ENCODE measurements around the gene PSMA7. TPM values are rescaled to one million over a fixed set of nuclear protein-coding genes. Genes with fewer than 3 reads are reported as not detected.

PSMA7 gene
- total and polyA plus RNA-seq, 4 donors = 109 to 342 (median 196) TPM

DNA sequence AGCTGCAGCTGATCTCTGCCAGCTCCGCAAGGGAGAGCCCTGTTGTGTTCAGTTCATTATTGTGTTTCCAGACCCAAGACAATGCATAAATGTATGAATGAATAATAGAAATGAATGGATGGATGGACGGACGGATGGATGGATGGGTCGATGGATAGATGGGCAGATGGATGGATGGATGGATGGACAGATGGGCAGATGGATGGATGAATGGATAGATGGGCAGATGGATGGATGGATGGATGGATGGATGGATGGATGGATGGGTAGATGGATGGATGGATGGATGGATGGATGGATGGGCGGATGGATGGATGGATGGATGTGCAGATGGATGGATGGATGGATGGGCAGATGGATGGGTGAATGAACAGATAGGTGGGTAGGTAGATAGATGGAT lies 37.6 kb downstream of the PSMA7 start (continued):
- TF ChIP-seq, protein P1, sequence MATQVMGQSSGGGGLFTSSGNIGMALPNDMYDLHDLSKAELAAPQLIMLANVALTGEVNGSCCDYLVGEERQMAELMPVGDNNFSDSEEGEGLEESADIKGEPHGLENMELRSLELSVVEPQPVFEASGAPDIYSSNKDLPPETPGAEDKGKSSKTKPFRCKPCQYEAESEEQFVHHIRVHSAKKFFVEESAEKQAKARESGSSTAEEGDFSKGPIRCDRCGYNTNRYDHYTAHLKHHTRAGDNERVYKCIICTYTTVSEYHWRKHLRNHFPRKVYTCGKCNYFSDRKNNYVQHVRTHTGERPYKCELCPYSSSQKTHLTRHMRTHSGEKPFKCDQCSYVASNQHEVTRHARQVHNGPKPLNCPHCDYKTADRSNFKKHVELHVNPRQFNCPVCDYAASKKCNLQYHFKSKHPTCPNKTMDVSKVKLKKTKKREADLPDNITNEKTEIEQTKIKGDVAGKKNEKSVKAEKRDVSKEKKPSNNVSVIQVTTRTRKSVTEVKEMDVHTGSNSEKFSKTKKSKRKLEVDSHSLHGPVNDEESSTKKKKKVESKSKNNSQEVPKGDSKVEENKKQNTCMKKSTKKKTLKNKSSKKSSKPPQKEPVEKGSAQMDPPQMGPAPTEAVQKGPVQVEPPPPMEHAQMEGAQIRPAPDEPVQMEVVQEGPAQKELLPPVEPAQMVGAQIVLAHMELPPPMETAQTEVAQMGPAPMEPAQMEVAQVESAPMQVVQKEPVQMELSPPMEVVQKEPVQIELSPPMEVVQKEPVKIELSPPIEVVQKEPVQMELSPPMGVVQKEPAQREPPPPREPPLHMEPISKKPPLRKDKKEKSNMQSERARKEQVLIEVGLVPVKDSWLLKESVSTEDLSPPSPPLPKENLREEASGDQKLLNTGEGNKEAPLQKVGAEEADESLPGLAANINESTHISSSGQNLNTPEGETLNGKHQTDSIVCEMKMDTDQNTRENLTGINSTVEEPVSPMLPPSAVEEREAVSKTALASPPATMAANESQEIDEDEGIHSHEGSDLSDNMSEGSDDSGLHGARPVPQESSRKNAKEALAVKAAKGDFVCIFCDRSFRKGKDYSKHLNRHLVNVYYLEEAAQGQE (IDR thresholded peaks at IDR 0.05) = no peak
- TF ChIP-seq RAD21 (IDR thresholded peaks at IDR 0.05) = no peak

DNA sequence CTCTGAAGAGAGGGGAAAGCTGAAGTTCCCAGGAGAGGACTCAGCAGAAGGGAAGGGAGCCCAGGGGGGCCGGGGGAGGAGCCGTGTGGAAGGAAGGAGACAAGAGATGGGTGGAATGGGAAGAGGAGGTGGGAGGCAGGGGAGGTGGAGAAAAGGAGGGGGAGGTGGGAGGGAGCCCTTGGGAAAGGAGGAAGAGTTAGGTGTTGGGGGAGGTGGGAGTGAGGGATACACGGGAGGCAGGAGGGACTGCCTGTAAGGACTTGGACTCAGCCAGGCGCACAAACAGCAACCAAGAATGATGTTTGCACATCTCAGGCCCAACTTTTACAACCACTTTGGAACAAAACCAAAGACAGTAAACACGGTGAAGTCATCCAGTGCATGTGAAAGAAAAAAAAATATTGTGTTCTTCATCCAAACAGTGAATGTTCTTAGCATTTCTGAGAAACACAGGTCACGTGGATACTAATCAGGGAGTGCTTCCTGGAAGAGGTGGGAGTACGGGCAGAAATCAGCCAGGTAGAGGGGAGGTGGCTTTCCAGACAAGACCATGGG lies 38.3 kb downstream of the PSMA7 start:
- H3K9ac ChIP-seq (ENCODE audit: low read depth in 1 of 2, low read length in 2 of 2) = no peak overlapping the region
- H3K36me3 ChIP-seq (ENCODE audit: control insufficient read depth in 4 of 4, insufficient read depth in 3 of 4, low read depth in 1 of 4, low read length in 3 of 4) = no peaks in the 10 kb centered on the region
- no peak for DNase-seq (ENCODE audit: low spot score)
- peaks cover 0 to 4% (median under 1%) of the 10 kb centered on the region in 4 donors for H3K27me3 ChIP-seq (ENCODE audit: control insufficient read depth in 4 of 4, insufficient read depth in 4 of 4, low read length in 3 of 4)
- H3K4me1 ChIP-seq (ENCODE audit: control insufficient read depth in 4 of 4, insufficient read depth in 4 of 4, low read length in 3 of 4) = no peaks in the 10 kb centered on the region
- H3K9me3 ChIP-seq (ENCODE audit: control insufficient read depth in 4 of 4, low read length in 3 of 4) = peaks cover 14 to 31% (median 24%) of the 10 kb centered on the region in 4 donors
- 41% methylated on average over 7 of the region's 7 CpGs for WGBS
- no peak overlapping the region for H3K27ac ChIP-seq (ENCODE audit: low read depth in 1 of 2, low read length in 2 of 2)
- TF ChIP-seq, protein P2, sequence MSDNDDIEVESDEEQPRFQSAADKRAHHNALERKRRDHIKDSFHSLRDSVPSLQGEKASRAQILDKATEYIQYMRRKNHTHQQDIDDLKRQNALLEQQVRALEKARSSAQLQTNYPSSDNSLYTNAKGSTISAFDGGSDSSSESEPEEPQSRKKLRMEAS (IDR thresholded peaks at IDR 0.05) = no peak
- TF ChIP-seq SP1 (IDR thresholded peaks at IDR 0.05) = no peak
- no peak for TF ChIP-seq JUND (IDR thresholded peaks at IDR 0.05)
- no peak for TF ChIP-seq RXRA (IDR thresholded peaks at IDR 0.05)
- TF ChIP-seq HNF4A (conservative IDR thresholded peaks at IDR 0.05) = no peak
- TF ChIP-seq FOXA1 (IDR thresholded peaks at IDR 0.05) = no peak
- TF ChIP-seq YY1 (IDR thresholded peaks at IDR 0.05) = no peak
- TF ChIP-seq EGR1 (IDR thresholded peaks at IDR 0.05; ENCODE audit: low read depth in 2 of 2) = no peak
- no peak for TF ChIP-seq HNF4G (IDR thresholded peaks at IDR 0.05)
- TF ChIP-seq, protein P1 (IDR thresholded peaks at IDR 0.05) = no peak
- TF ChIP-seq, protein P3, sequence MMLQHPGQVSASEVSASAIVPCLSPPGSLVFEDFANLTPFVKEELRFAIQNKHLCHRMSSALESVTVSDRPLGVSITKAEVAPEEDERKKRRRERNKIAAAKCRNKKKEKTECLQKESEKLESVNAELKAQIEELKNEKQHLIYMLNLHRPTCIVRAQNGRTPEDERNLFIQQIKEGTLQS (IDR thresholded peaks at IDR 0.05) = no peak
- TF ChIP-seq, protein P4, sequence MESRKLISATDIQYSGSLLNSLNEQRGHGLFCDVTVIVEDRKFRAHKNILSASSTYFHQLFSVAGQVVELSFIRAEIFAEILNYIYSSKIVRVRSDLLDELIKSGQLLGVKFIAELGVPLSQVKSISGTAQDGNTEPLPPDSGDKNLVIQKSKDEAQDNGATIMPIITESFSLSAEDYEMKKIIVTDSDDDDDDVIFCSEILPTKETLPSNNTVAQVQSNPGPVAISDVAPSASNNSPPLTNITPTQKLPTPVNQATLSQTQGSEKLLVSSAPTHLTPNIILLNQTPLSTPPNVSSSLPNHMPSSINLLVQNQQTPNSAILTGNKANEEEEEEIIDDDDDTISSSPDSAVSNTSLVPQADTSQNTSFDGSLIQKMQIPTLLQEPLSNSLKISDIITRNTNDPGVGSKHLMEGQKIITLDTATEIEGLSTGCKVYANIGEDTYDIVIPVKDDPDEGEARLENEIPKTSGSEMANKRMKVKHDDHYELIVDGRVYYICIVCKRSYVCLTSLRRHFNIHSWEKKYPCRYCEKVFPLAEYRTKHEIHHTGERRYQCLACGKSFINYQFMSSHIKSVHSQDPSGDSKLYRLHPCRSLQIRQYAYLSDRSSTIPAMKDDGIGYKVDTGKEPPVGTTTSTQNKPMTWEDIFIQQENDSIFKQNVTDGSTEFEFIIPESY (IDR thresholded peaks at IDR 0.05) = no peak
- no peak for TF ChIP-seq GABPA (IDR thresholded peaks at IDR 0.05 in 1 of 2, conservative IDR thresholded peaks at IDR 0.05 in 1 of 2)
- TF ChIP-seq RAD21 (IDR thresholded peaks at IDR 0.05) = no peak
- TF ChIP-seq, protein P5, sequence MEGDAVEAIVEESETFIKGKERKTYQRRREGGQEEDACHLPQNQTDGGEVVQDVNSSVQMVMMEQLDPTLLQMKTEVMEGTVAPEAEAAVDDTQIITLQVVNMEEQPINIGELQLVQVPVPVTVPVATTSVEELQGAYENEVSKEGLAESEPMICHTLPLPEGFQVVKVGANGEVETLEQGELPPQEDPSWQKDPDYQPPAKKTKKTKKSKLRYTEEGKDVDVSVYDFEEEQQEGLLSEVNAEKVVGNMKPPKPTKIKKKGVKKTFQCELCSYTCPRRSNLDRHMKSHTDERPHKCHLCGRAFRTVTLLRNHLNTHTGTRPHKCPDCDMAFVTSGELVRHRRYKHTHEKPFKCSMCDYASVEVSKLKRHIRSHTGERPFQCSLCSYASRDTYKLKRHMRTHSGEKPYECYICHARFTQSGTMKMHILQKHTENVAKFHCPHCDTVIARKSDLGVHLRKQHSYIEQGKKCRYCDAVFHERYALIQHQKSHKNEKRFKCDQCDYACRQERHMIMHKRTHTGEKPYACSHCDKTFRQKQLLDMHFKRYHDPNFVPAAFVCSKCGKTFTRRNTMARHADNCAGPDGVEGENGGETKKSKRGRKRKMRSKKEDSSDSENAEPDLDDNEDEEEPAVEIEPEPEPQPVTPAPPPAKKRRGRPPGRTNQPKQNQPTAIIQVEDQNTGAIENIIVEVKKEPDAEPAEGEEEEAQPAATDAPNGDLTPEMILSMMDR (IDR thresholded peaks at IDR 0.05; ENCODE audit: low read depth, low read length, missing input control) = no peak
- no peak for TF ChIP-seq FOXA2 (IDR thresholded peaks at IDR 0.05)
- TF ChIP-seq TAF1 (conservative IDR thresholded peaks at IDR 0.05) = no peak
- no peak overlapping the region for H3K4me3 ChIP-seq (ENCODE audit: low read depth in 1 of 3, low read length in 3 of 3)

Measured in liver (tissue), 9 donors.